Activated naive CD4-positive, alpha-beta T cell treated with anti-CD3 and anti-CD28 coated beads, Interleukin-2, amount 50 U/mL, for 72 hours (primary cell): Measurements from ENCODE around the gene CDK9. TPM values are rescaled to one million over a fixed set of nuclear protein-coding genes. Genes with fewer than 3 reads are reported as not detected.

Source experiments
- total RNA-seq, 2 donors: library from RNA; stranded (reverse); gene quantifications; one replicate each; pipeline ENCODE4 v1.2.3, GENCODE V29; 2022

The CDK9 gene
- total RNA-seq, 2 donors from 2014 or later: 74.8 to 89.3 TPM

Other genes with a start within 250 kb of the CDK9 start
- 10 to 100 TPM; 11.4 to 28.0 TPM for gene STXBP1, start 173.8 kb upstream of the CDK9 start, total RNA-seq
- not detected for gene CFAP157, start 79.0 kb upstream of the CDK9 start, total RNA-seq
- gene PTRH1, start 70.4 kb upstream of the CDK9 start, total RNA-seq: 10 to 100 TPM in 1 of 2 donors, 1 to 10 TPM in 1; 9.5 to 12.6 TPM
- under 1 TPM; 0.62 to 0.73 TPM for gene TTC16, start 70.0 kb upstream of the CDK9 start, total RNA-seq
- gene TOR2A, start 50.7 kb upstream of the CDK9 start, total RNA-seq: 10 to 100 TPM; 10.9 to 17.1 TPM
- 10 to 100 TPM; 39.3 to 39.5 TPM for gene SH2D3C, start 7.4 kb upstream of the CDK9 start, total RNA-seq
- 10 to 100 TPM; 64.8 to 73.8 TPM for gene FPGS, start 16.8 kb downstream of the CDK9 start, total RNA-seq
- 10 to 100 TPM; 12.9 to 24.1 TPM for gene ENG, start 68.6 kb downstream of the CDK9 start, total RNA-seq
- 10 to 100 TPM; 19.0 to 31.3 TPM for gene AK1, start 91.6 kb downstream of the CDK9 start, total RNA-seq
- gene ST6GALNAC6, start 113.6 kb downstream of the CDK9 start, total RNA-seq: 10 to 100 TPM; 55.2 to 56.1 TPM
- 10 to 100 TPM; 24.5 to 43.2 TPM for gene ST6GALNAC4, start 131.0 kb downstream of the CDK9 start, total RNA-seq
- gene PIP5KL1, start 144.7 kb downstream of the CDK9 start, total RNA-seq: 1 to 10 TPM; 4.0 to 6.8 TPM
- 10 to 100 TPM; 26.0 to 49.8 TPM for gene DPM2, start 151.8 kb downstream of the CDK9 start, total RNA-seq
- 10 to 100 TPM; 63.1 to 96.5 TPM for gene EEIG1, start 195.0 kb downstream of the CDK9 start, total RNA-seq